Activated naive CD8-positive, alpha-beta T cell treated with anti-CD3 and anti-CD28 coated beads for 36 hours (primary cell): ENCODE data around the gene ITGB2. TPM values are rescaled to one million over a fixed set of nuclear protein-coding genes. Genes with fewer than 3 reads are reported as not detected.

Experiments
- total RNA-seq, 2 experiments: library from RNA; stranded (reverse); gene quantifications; one replicate each; pipeline ENCODE4 v1.2.3, GENCODE V29; 2021

The ITGB2 gene
- total RNA-seq, 2 experiments from 2014 or later: 223 to 234 TPM

Other genes with a start within 250 kb of the ITGB2 start
- not detected for gene KRTAP12-1, start 238.7 kb downstream of the ITGB2 start, total RNA-seq
- not detected for gene KRTAP10-12, start 223.7 kb downstream of the ITGB2 start, total RNA-seq
- not detected for gene TSPEAR, start 209.3 kb downstream of the ITGB2 start, total RNA-seq
- 100 to 1,000 TPM; 115 to 124 TPM for gene UBE2G2, start 119.1 kb downstream of the ITGB2 start, total RNA-seq
- gene SUMO3, start 102.8 kb downstream of the ITGB2 start, total RNA-seq: 10 to 100 TPM; 90.5 to 92.5 TPM
- gene PTTG1IP, start 47.2 kb downstream of the ITGB2 start, total RNA-seq: 10 to 100 TPM; 40.3 to 44.7 TPM
- gene SLX9, start 19.1 kb upstream of the ITGB2 start, total RNA-seq: 10 to 100 TPM; 85.9 to 93.6 TPM
- 10 to 100 TPM; 39.6 to 41.9 TPM for gene ADARB1, start 153.7 kb upstream of the ITGB2 start, total RNA-seq